Smooth muscle cell of the umbilical artery (primary cell): ENCODE results near the gene GOLPH3L. TPM values are rescaled to one million over a fixed set of nuclear protein-coding genes. Genes with fewer than 3 reads are reported as not detected.

ENCODE experiments used
- total RNA-seq: library from RNA; depleted of rRNA; stranded (reverse); fragments of >200 nt; gene quantifications from 2 replicates; pipeline ENCODE4 v1.2.3, GENCODE V29; 2014

Gene GOLPH3L
- total RNA-seq: 10.4 and 13.2 TPM in 2 replicates

GRCh38 chr1:150696995-150697927 is at the start of gene GOLPH3L:
TSS of gene GOLPH3L (minus strand) at chr1:150697154. CDS start at chr1:150694838, 2,316 bp downstream.

GRCh38 chr1:150720703-150721102 is 23.7 kb upstream of the GOLPH3L start, which contains the start of gene HORMAD1:
TSS of gene HORMAD1 (minus strand) at chr1:150720895. CDS start at chr1:150719505, 1,390 bp downstream.

GRCh38 chr1:150629115-150629928 is 67.6 kb downstream of the GOLPH3L start, which contains the start of gene ENSA:
TSS of gene ENSA (minus strand) at chr1:150629612. CDS start at chr1:150629470, 142 bp downstream.

Other genes starting within 250 kb of the GOLPH3L start
- 11.6 and 16.7 TPM in 2 replicates for gene TARS2, start 209.7 kb downstream of the GOLPH3L start, total RNA-seq
- 5.3 and 15.8 TPM in 2 replicates for gene ECM1, start 189.0 kb downstream of the GOLPH3L start, total RNA-seq
- not detected in 2 replicates for gene FALEC, start 181.4 kb downstream of the GOLPH3L start, total RNA-seq
- gene ADAMTSL4, start 147.7 kb downstream of the GOLPH3L start, total RNA-seq: 2.7 and 3.3 TPM in 2 replicates
- gene MCL1, start 117.5 kb downstream of the GOLPH3L start, total RNA-seq: 157 and 183 TPM in 2 replicates
- 56.4 and 83.6 TPM in 2 replicates for gene ENSA, start 67.5 kb downstream of the GOLPH3L start, total RNA-seq
- 0.59 TPM in 1 of 2 replicates, not detected in the other for gene HORMAD1, start 23.7 kb upstream of the GOLPH3L start, total RNA-seq
- 2.2 and 4.2 TPM in 2 replicates for gene CTSS, start 68.6 kb upstream of the GOLPH3L start, total RNA-seq
- gene CTSK, start 111.1 kb upstream of the GOLPH3L start, total RNA-seq: 3.9 and 5.0 TPM in 2 replicates
- gene ARNT, start 179.4 kb upstream of the GOLPH3L start, total RNA-seq: 38.9 and 48.9 TPM in 2 replicates
- gene CTXND2, start 190.0 kb upstream of the GOLPH3L start, total RNA-seq: not detected in 2 replicates
- gene SETDB1, start 229.2 kb upstream of the GOLPH3L start, total RNA-seq: 27.9 and 31.2 TPM in 2 replicates